DMS79 (cell line): ENCODE measurements around the gene RSL24D1.

ENCODE experiments used
- DNase-seq: peaks from one replicate; lab custom pipeline; 2025; lab: John Stamatoyannopoulos, UW

Gene RSL24D1

GRCh38 chr15:55196458-55197361 lies at the start of gene RSL24D1:
Gene RSL24D1 (minus strand): TSS chr15:55196941. CDS start chr15:55196890, 51 bp downstream.
- DNase-seq = peak; percentile 87

- no peak for DNase-seq
Measured at GRCh38 chr15:55245059-55245458, 48.3 kb upstream of the RSL24D1 start.

- no peak for DNase-seq
Measured at GRCh38 chr15:55241891-55242290, 45.1 kb upstream of the RSL24D1 start.

GRCh38 chr15:55241186-55241585 lies 44.4 kb upstream of the RSL24D1 start:
- no peak for DNase-seq

GRCh38 chr15:55240125-55240760 lies 43.5 kb upstream of the RSL24D1 start:
- no peak for DNase-seq

GRCh38 chr15:55239440-55240124 lies 42.8 kb upstream of the RSL24D1 start:
- DNase-seq = no peak

GRCh38 chr15:55238877-55239276 lies 42.1 kb upstream of the RSL24D1 start:
- DNase-seq = no peak

GRCh38 chr15:55237219-55238130 lies 40.7 kb upstream of the RSL24D1 start:
- no peak for DNase-seq

- no peak for DNase-seq
Measured at GRCh38 chr15:55235546-55236036, 38.9 kb upstream of the RSL24D1 start.

- DNase-seq = no peak
Measured at GRCh38 chr15:55234800-55235104, 38.0 kb upstream of the RSL24D1 start.

GRCh38 chr15:55234104-55234799 lies 37.5 kb upstream of the RSL24D1 start:
- no peak for DNase-seq

GRCh38 chr15:55231455-55231854 lies 34.7 kb upstream of the RSL24D1 start:
- no peak for DNase-seq

GRCh38 chr15:55230953-55231352 lies 34.2 kb upstream of the RSL24D1 start:
- DNase-seq = no peak

GRCh38 chr15:55230051-55230670 lies 33.4 kb upstream of the RSL24D1 start:
- DNase-seq = no peak

- DNase-seq = no peak
Measured at GRCh38 chr15:55226127-55226526, 29.4 kb upstream of the RSL24D1 start.

- DNase-seq = no peak
Measured at GRCh38 chr15:55224892-55225291, 28.2 kb upstream of the RSL24D1 start.

- no peak for DNase-seq
Measured at GRCh38 chr15:55222588-55222987, 25.8 kb upstream of the RSL24D1 start.

GRCh38 chr15:55221090-55222011 lies 24.6 kb upstream of the RSL24D1 start:
- no peak for DNase-seq

GRCh38 chr15:55220606-55221005 lies 23.9 kb upstream of the RSL24D1 start:
- no peak for DNase-seq
